ENCODE data around the gene CEP192. TPM values are rescaled to one million over a fixed set of nuclear protein-coding genes. Genes with fewer than 3 reads are reported as not detected.

The CEP192 gene
- total and polyA plus RNA-seq, 10 of the 15 experiments (the other 5 are each of a cell fraction or from before 2014, with no cell fraction given), result 15.4 to 58.2 (median 29.6) TPM

- CTCF ChIA-PET, result interaction anchor here (0.7 to 1.7 kb wide), 4 partner anchors 33 to 64 kb away, joined by 3 to 21 read pairs (median 3); no protein-coding TSS in a partner anchor
- POLR2A ChIA-PET, result interaction anchor here (0.5 kb wide), 1 partner anchor 46 kb away, joined by 10 read pairs; no protein-coding TSS in a partner anchor
- Histone ChIP-seq H3K9ac (ENCODE audit: control insufficient read depth, insufficient read depth, low read length) (no peak overlapping the region), H3K4me1 (ENCODE audit: control insufficient read depth, insufficient read depth, low read length) (no peaks in the 10 kb centered on the region), H3K36me3 (ENCODE audit: control insufficient read depth in 2 of 2, insufficient read depth in 2 of 2, low read length in 1 of 2) (peaks cover 7 to 23% of the 10 kb centered on the region in 2 experiments), H4K20me1 (ENCODE audit: control insufficient read depth, insufficient read depth) (no peaks in the 10 kb centered on the region), H3K9me3 (replicated peaks; ENCODE audit: control insufficient read depth, insufficient read depth, low read length) (no peaks in the 10 kb centered on the region), H2AFZ (ENCODE audit: control insufficient read depth, low read depth, low read length) (no peak overlapping the region), H3K4me2 (ENCODE audit: control insufficient read depth, insufficient read depth) (no peak overlapping the region), H3K4me3 (no peak overlapping the region), H3K79me2 (ENCODE audit: control insufficient read depth, insufficient read depth, low read length) (no peaks in the 10 kb centered on the region), H3K27ac (ENCODE audit: control insufficient read depth, insufficient read depth) (no peak overlapping the region), H3K27me3 (replicated peaks in 1 of 2; ENCODE audit: control insufficient read depth in 2 of 2, insufficient read depth in 2 of 2, low read length in 1 of 2) (no peaks in the 10 kb centered on the region)
- 93% methylated on average over 8 of the region's 8 CpGs for WGBS (ENCODE audit: insufficient coverage, insufficient replicate concordance, low lambda C conversion rate, missing lambda C conversion rate)
- FAIRE-seq (no peak), ATAC-seq (peak; percentile 63), DNase-seq (ENCODE audit: low read depth, low spot score) (no peak)
- intact Hi-C loops (cut with micrococcal nuclease; ENCODE audit: unreplicated experiment) (no loop called here), in situ Hi-C loops (cut with MboI) (no loop called here)
- no TSS peak for BruUV-seq (replicated peaks)
- SMC1A ChIA-PET (ENCODE audit: uncharacterized antibody, unreplicated experiment), result interaction anchor here (1.0 to 1.6 kb wide), 5 partner anchors 8 to 167 kb away, joined by 3 to 13 read pairs (median 3); no protein-coding TSS in a partner anchor
- RAD21 ChIA-PET (ENCODE audit: unreplicated experiment), result interaction anchor here (1.5 kb wide), 1 partner anchor 47 kb away, joined by 11 read pairs; no protein-coding TSS in a partner anchor
- TF ChIP-seq POLR2AphosphoS2 (IDR thresholded peaks at IDR 0.05; ENCODE audit: low read depth, low read length) (no peak), CTCF (IDR thresholded peaks at IDR 0.05 in 2 of 3, conservative IDR thresholded peaks at IDR 0.05 in 1 of 3; ENCODE audit: control insufficient read depth in 2 of 3, extremely low read depth in 1 of 3, insufficient read depth in 1 of 3, low read depth in 3 of 3, low read length in 3 of 3) (peak in 2 of 3 experiments; percentile 23 to 24; a peak in 2 of 6 replicates), FOXK2 (IDR thresholded peaks at IDR 0.05) (no peak), GATAD2B (conservative IDR thresholded peaks at IDR 0.05; ENCODE audit: low read depth) (no peak), RAD21 (IDR thresholded peaks at IDR 0.05; ENCODE audit: insufficient read depth, low read depth, low read length) (peak; percentile 20; the same call in 1 of the 2 replicates), RELA (IDR thresholded peaks at IDR 0.05; ENCODE audit: borderline replicate concordance, partially characterized antibody) (no peak), SMAD1 (IDR thresholded peaks at IDR 0.05; ENCODE audit: low read depth, partially characterized antibody) (no peak), STAT3 (IDR thresholded peaks at IDR 0.05; ENCODE audit: low read depth, low read length) (no peak), EZH2 (IDR thresholded peaks at IDR 0.05; ENCODE audit: borderline replicate concordance, control insufficient read depth, low read depth, low read length) (no peak), RFX5 (IDR thresholded peaks at IDR 0.05; ENCODE audit: low read depth, low read length) (no peak), SMAD5 (IDR thresholded peaks at IDR 0.05; ENCODE audit: low read depth) (no peak), CBX3 (IDR thresholded peaks at IDR 0.05; ENCODE audit: borderline replicate concordance, low read depth) (no peak), MTA2 (IDR thresholded peaks at IDR 0.05; ENCODE audit: low read depth) (no peak), ZNF217 (IDR thresholded peaks at IDR 0.05) (no peak), ELK1 (IDR thresholded peaks at IDR 0.05; ENCODE audit: low read depth, low read length) (no peak), HSF1 (IDR thresholded peaks at IDR 0.05; ENCODE audit: low read depth, low read length) (no peak), MEF2B (IDR thresholded peaks at IDR 0.05; ENCODE audit: partially characterized antibody, poor library complexity, severe bottlenecking) (no peak), WRNIP1 (IDR thresholded peaks at IDR 0.05; ENCODE audit: borderline replicate concordance, low read depth, low read length) (no peak)
Measured at GRCh38 chr18:13112982-13113381, 121.8 kb downstream of the CEP192 start.
